C4-2B (cell line): ENCODE measurements around the gene SHQ1.

Source experiments
- CTCF ChIP-seq: fragments of 450-650 bp; conservative IDR thresholded peaks from 2 replicates; pipeline ENCODE4 v1.5.1; 2017; ENCODE audit warnings: mild to moderate bottlenecking
- ZFX ChIP-seq: fragments of 450-650 bp; IDR thresholded peaks from 2 replicates; pipeline ENCODE4 v1.6.1; 2017

GRCh38 chr3:72894976-72895552 lies 46.8 kb upstream of the SHQ1 start:
- no peak for TF ChIP-seq CTCF
- TF ChIP-seq ZFX, result no peak
